Muscle of back (tissue), 11 donors: ENCODE results near the gene EPG5. TPM values are rescaled to one million over a fixed set of nuclear protein-coding genes. Genes with fewer than 3 reads are reported as not detected.

Source experiments
- DNase-seq, 3 donors: peaks; one replicate each; pipeline versions ENCODE4 v3.0.0 to v3.0.0-alpha.2; 2013
- polyA plus RNA-seq, 10 donors: library from polyadenylated mRNA; unstranded; fragments of 120-200 nt; gene quantifications; one replicate each; pipeline ENCODE4 v1.2.1, GENCODE V29; 2013; ENCODE audit not compliant: insufficient read length in 10 of 10

Gene EPG5
- polyA plus RNA-seq, 10 donors, result 8.2 to 17.7 (median 11.0) TPM

DNA sequence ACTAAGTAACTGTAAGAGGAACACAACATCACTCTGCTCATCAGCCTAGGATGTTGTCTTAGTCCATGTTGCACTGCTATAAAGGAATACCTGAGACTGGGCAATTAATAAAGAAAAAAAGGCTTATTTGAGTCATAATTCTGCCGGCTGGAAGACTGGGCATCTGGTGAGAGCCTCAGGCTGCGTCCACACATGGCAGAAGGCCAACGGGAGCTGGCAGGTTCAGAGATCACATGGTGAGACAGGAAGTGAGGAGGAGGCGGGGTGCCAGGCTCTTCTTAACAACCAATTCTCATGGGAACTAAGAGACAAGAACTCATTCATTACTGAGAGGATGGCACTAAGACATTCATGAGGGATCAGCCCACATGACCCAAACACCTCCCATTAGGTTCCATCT, 46.8 kb downstream of the EPG5 start:
- DNase-seq, result peak; percentile 6 to 38 (median 9)

GRCh38 chr18:45916302-45916701, 50.8 kb downstream of the EPG5 start:
- no peak for DNase-seq

- no peak for DNase-seq
Observed at GRCh38 chr18:45913276-45913675, 53.9 kb downstream of the EPG5 start.

GRCh38 chr18:45910405-45911023, 56.6 kb downstream of the EPG5 start:
- peak; percentile 8 to 45 (median 11) for DNase-seq

GRCh38 chr18:45901654-45902210, 65.4 kb downstream of the EPG5 start:
- no peak for DNase-seq

GRCh38 chr18:45900623-45901022, 66.5 kb downstream of the EPG5 start:
- DNase-seq, result no peak

DNA sequence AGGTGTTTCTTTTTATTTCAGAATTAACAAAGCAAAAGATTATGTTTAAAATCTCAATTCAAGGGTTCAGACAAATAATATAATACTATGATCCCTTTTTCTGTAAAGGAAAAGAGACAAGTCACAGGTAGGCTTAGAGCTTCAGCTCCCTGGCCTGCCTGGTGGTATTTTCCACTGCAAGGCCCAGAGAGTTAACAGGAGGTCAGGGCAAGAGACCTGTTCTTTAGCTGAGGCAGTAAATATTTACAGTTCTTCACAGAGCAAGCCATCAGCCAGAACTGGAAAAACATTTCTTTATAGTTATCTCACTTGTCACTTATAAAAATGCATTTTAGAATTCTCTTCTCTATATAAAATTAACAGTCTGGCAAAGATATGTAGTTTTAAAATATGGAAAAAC, 70.1 kb downstream of the EPG5 start:
- peak in 1 of 3 donors; percentile 6 for DNase-seq

DNA sequence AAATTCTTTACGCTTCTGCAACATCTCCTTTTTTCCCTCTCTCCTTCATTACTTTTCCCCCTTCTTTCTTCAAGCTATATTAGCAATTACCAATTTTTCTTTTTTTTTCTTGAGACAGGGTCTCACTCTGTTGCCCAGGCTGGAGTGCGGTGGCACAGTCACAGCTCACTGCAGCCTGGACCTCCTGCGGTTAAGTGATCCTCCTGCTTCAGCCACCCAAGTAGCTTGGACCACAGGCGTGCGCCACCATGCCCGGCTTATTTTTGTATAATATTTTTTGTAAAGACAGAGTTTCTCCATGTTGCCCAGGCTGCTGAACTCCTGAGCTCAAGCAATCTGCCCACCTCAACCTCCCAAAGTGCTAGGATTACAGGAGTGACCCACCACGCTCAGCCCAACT, 70.7 kb downstream of the EPG5 start:
- DNase-seq, result no peak

DNA sequence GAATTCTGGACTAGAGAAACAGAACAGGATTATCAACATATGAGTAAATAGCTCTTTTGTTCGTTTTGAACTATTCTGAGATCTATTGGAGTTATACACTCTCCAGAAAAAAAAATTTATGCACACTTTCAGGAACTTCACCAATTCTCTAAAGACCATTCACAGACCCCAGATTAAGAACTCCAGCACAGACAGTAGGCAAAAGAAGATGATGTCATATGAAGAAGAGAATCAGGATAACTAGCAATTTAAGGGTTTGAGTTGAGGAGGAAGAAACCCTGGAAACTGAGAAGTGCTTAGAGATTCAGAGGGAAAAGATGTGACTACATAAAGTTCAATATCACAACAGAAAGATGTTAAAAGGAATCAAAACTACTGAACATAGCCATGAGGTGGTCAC, 71.8 kb downstream of the EPG5 start:
- DNase-seq, result no peak

DNA sequence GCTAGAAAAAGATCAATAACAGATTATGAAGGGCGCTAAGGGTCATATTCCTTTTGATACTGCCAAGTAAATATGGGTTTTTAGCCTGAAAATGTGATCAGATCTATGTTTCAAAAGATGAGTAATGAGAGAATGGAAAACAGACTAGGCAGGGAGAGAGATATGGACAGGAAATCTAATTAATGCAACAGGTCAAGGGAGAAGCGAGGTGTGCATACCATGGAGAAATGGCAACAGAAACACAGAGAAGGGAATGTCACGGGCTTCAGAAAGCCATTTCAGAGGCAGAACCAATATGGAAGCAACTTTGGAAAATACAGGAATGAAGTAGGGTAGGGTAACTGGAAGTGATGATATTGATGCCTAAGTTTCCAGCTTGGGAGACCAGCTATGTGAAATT, 72.3 kb downstream of the EPG5 start:
- DNase-seq, result no peak

DNA sequence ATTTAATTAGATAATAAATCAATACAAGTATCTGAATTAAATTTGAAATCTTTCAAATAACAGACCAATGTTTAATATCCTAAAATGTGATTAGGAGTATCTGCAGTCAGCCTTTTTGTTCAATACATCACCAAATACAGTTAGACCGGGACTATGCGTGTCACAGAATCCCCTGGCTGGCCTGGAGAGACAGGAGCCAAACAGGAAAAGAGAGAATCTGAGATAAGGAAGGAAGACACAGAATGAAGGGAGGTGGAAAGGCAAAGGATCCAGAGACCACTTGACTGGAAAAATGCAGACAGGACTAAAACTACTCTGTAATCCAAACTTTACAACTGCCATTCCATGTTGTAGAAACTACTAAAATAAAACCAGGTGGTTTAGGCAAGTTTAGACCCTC, 75.3 kb downstream of the EPG5 start:
- no peak for DNase-seq

DNA sequence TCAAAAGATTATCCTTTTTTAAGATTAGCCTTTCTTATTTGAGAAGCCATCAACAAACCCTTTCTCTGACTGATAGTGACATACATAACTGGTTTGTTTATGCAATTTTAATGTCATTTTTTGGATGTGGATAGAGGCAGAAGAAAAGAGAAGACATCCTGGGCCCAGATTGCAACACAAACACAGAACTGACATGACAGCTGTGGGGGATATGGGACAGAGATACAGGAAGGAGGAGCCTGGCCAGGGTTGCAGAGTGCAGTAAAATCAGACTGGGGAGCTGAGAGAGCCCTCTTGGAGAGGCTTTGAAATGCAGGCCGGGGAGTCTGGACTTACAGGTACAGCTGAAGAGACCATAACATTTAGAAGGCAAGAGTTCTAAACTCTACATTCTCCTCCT, 76.5 kb downstream of the EPG5 start:
- DNase-seq, result no peak

DNA sequence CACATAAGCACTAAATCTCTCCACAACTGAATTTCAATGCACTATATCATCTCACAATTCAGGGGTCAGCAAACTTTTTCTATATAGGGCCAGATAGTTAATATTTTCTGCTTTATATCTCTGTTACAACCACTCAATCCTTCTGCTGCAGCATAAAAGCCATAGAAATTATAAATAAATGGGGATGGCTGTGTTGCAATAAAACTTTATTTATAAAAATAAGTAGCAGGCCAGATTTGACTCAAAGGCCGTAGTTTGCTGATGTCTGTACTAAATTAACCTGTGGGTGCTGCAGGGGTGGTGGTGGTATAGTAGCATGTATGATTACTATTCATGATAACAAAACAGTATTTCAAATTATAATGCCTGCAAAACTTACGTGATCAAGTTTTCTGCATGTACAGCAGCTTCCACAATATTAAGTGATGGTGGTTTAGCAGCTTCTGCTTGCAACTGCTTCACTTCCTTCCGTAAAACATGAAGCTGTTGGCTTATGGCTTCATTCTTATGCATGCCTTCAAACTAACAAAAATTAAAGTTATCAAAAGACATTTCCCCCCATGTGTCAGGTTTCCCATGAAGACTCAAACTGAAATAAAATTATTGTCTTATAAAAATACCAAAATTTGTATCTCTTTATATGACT, 77.6 kb downstream of the EPG5 start:
- DNase-seq, result no peak

GRCh38 chr18:45887585-45887984, 79.5 kb downstream of the EPG5 start:
- DNase-seq, result no peak

DNA sequence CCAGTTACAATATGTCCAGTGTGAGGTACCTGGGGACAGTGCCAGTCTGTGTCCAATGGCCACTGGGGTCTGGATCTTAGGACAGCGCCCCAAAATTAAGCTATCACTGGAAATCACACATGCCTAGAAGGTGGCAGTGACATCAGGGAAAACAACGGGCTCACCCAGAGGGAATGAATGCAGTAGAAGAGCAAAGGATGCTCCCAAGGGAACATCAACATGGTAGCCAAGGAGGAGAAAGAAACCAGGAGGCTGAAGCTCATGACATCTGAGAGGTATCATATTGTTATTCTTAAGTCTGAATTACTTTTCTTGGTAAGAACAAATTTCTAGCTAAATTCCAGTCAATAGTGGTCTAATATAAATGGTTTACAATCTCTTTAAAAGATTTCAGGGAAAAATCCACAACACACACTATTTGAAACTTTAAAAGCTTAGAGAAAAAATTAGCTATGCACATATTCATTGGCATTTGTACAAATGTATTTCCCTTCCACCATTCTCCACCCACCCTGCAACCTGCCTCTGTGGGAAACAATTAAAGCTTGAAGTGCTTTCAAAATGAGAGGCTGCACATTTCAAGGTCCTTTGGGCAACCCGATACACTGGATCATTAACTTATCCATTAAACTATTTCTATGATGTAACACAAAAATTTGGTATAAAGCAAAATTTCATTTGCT, 86.1 kb downstream of the EPG5 start:
- DNase-seq, result no peak

DNA sequence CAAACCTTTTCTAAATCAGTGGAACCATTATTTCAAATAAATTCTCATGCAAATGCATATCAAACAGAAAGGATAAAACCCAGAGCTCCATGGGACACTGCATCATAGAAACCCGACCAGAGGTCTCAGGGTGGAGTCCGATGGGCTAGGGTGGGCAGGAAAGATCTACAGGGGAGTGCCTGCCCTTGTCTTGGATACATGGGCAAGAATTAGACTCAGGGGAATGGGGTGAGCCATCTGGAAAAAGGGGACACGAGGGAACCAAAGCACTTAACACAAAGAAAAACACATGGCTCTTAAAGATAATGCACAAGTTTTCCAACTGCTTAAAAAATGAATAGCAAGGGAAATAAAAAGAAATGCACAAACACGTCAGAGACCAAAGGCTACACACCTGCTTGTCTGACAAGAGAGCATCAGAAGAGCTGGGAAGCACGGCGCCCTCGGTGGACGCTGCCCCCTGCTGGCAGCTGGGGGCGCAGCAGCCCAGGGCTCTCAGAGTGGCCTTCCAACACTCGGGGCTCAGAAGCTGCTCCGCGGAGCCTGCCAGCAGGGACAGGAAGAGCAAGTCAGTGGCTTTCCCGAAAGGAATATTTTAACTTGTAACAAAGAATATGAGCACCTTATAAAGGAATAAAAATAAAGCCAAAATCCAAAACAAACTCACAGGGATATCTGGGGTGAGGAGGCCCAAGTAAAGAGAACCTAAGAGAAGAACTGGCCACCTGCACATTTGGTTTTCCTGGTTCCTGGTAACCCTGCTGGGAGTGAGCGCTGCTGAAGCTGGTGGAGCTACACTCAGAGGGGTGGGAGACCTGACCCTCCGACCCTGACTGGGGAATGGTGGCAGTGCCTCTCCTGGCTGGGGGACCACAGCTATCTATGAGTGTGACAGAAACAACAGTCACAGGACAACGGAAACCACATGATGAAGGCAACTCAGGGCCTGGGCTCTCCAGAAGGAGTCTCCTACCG, 87.2 kb downstream of the EPG5 start:
- peak; percentile 45 to 80 (median 79) for DNase-seq

GRCh38 chr18:45877403-45877802, 89.7 kb downstream of the EPG5 start:
- no peak for DNase-seq

DNA sequence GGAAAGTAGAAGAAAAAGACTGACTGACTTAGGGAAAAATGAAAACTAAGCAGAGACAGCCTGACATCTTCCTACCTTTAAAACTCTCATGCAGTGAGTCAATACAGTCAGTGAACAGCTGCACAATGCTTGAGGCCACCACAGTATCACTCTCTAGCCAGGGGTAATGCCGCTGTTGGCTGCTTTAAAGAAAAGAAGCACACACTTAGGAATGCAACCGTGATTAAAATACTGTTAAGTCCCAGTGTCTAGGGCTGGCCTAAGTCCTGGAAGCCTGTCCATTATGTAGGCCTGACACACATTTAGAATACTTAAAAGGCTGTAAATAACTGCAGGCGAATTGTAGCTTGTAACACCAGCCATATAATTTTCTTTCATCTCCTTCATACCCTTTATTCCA, 91.0 kb downstream of the EPG5 start:
- no peak for DNase-seq

DNA sequence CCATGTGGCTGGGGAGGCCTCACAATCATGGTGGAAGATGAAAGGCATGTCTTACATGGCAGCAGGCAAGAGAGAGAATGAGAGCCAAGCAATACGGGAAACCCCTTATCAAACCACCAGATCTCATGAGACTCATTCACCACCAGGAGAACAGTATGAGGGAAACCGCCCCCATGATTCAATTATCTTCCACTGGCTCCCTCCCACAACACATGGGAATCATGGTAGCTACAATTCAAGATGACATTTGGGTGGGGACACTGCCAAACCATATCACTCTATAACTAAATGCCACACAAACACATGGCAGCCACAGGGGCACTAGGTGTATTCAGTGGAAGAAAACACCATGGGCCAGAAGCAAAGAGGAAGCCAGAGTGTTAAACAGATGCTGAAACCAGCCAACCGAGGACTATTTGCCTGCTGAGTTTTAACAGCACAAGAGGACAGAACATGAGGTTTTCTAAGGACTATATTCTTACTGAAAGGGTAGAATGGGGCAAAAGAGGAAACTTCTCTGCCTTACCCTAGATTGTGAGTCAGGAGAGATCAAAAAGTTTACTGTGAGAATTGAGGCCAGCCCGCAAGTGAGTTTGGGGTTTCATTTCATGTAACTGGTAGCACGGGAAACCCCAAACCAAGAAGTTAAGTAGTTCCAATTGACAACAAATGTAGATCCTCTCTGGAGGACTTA, 92.5 kb downstream of the EPG5 start:
- no peak for DNase-seq

- no peak for DNase-seq
Observed at GRCh38 chr18:45871431-45872084, 95.6 kb downstream of the EPG5 start.

- no peak for DNase-seq
Observed at GRCh38 chr18:45870419-45870818, 96.7 kb downstream of the EPG5 start.
